Activated CD8-positive, alpha-beta memory T cell treated with anti-CD3 and anti-CD28 coated beads, Interleukin-2, amount 50 U/mL, for 1 hour (primary cell): ENCODE data around the gene TBCC.
"Not testable (repeated sequence)": the region's sequence is repeated elsewhere in the genome, so short reads cannot be mapped to it uniquely, and the experiment has no call there.

Experiments
- DNase-seq: peaks from one replicate; pipeline ENCODE4 v3.0.0-alpha.2; 2020; ENCODE audit errors: extremely low read depth

Gene TBCC

GRCh38 chr6:42733867-42734481, 11.9 kb downstream of the TBCC start:
- not testable (repeated sequence) for DNase-seq

GRCh38 chr6:42729731-42730130, 16.2 kb downstream of the TBCC start:
- no peak for DNase-seq

- no peak for DNase-seq
Observed at GRCh38 chr6:42727627-42728026, 18.3 kb downstream of the TBCC start.

- DNase-seq: no peak
Observed at GRCh38 chr6:42727087-42727611, 18.8 kb downstream of the TBCC start.

- DNase-seq: peak; percentile 65
Observed at GRCh38 chr6:42726485-42727086, 19.3 kb downstream of the TBCC start.

GRCh38 chr6:42726026-42726425, 19.9 kb downstream of the TBCC start:
- DNase-seq: no peak

GRCh38 chr6:42724825-42725224, 21.1 kb downstream of the TBCC start:
- DNase-seq: no peak

GRCh38 chr6:42722497-42722896, 23.4 kb downstream of the TBCC start, which contains the start of gene PRPH2:
Gene PRPH2 (minus strand): TSS chr6:42722597. CDS start chr6:42722334, 263 bp downstream.
- no peak for DNase-seq

- no peak for DNase-seq
Observed at GRCh38 chr6:42720739-42721138, 25.2 kb downstream of the TBCC start.

GRCh38 chr6:42715871-42716270, 30.0 kb downstream of the TBCC start:
- no peak for DNase-seq

GRCh38 chr6:42714098-42714761, 31.7 kb downstream of the TBCC start:
- no peak for DNase-seq

- no peak for DNase-seq
Observed at GRCh38 chr6:42711930-42712329, 34.0 kb downstream of the TBCC start.

- no peak for DNase-seq
Observed at GRCh38 chr6:42710316-42710715, 35.6 kb downstream of the TBCC start.

GRCh38 chr6:42709871-42710270, 36.0 kb downstream of the TBCC start:
- DNase-seq: no peak

- no peak for DNase-seq
Observed at GRCh38 chr6:42708096-42708495, 37.8 kb downstream of the TBCC start.

GRCh38 chr6:42707595-42707994, 38.3 kb downstream of the TBCC start:
- no peak for DNase-seq

- no peak for DNase-seq
Observed at GRCh38 chr6:42704937-42705374, 40.9 kb downstream of the TBCC start.

GRCh38 chr6:42704251-42704936, 41.5 kb downstream of the TBCC start:
- DNase-seq: no peak

GRCh38 chr6:42702786-42703185, 43.1 kb downstream of the TBCC start:
- DNase-seq: not testable (repeated sequence)

- DNase-seq: no peak
Observed at GRCh38 chr6:42702200-42702599, 43.7 kb downstream of the TBCC start.

- no peak for DNase-seq
Observed at GRCh38 chr6:42698217-42698616, 47.7 kb downstream of the TBCC start.

- no peak for DNase-seq
Observed at GRCh38 chr6:42697268-42697655, 48.6 kb downstream of the TBCC start.
